HCT116 (cell line): Measurements from ENCODE around the gene SCARF1. TPM values are rescaled to one million over a fixed set of nuclear protein-coding genes. Genes with fewer than 3 reads are reported as not detected.
A peak's percentile ranks its signal among the peaks of the same experiment; 100 is the strongest.

Experiments used
- ATAC-seq: fragments of 200-7000 bp; cut with Tn5 transposase; 2 replicates; pipeline ENCODE4 v1.9.1; 2020; ENCODE audit warnings: mild to moderate bottlenecking, moderate library complexity
- BruUV-seq: library from RNA; stranded (reverse); fragments of 400-500 nt; replicated peaks from 2 replicates; lab custom pipeline; 2021; lab: Mats Ljungman, UMichigan
- CTCF ChIA-PET: fragments of 300-600 bp; sonication (Branson Sonifier 250); formaldehyde crosslinking; loops from one replicate; lab custom pipeline; 2021; ENCODE audit warnings: antibody characterized with exemption; lab: Charles Lee
- POLR2A ChIA-PET: fragments of 300-600, 350-600 bp; sonication (Branson Sonifier 250); formaldehyde crosslinking; loops from one replicate; lab custom pipeline; 2021; ENCODE audit warnings: antibody characterized with exemption; lab: Charles Lee
- RAD21 ChIA-PET, 2 experiments: fragments of 300-600 bp; sonication (Branson Sonifier 250); formaldehyde crosslinking; loops; one replicate each; lab custom pipeline; 2023; ENCODE audit warnings: low total read pairs in 2 of 2; ENCODE audit not compliant: uncharacterized antibody in 2 of 2, unreplicated experiment in 2 of 2, low non-redundant PET in 1 of 2; lab: Charles Lee
- DNase-seq: peaks from one replicate; pipeline ENCODE4 v3.0.0-alpha.2; 2010; ENCODE audit warnings: low read depth, low spot score
- H2AFZ ChIP-seq: fragments of 200-600 bp; shearing (Covaris generic), sonication (generic); 2 replicates; pipeline ENCODE4 v1.6.1; 2017; ENCODE audit warnings: low read depth, mixed run types, mixed read lengths, antibody characterized with exemption, low read length; ENCODE audit not compliant: poor library complexity, severe bottlenecking
- H3K27ac ChIP-seq: 2 replicates; pipeline ENCODE4 v1.5.1; 2012; ENCODE audit warnings: low read depth, low read length
- H3K27me3 ChIP-seq: fragments of 200-600 bp; sonication (generic); 2 replicates; pipeline ENCODE4 v1.6.1; 2016; ENCODE audit warnings: mixed run types, low read length, mixed read lengths; ENCODE audit not compliant: insufficient read depth
- H3K36me3 ChIP-seq, 2 experiments: fragments of 200-500 bp in 1 of 2; fragments of 200-600 bp in 1 of 2; sonication (Bioruptor generic) in 1 of 2; sonication (generic) in 1 of 2; 2 replicates each; pipeline versions ENCODE4 v1.5.1 to v1.6.1; 2014 to 2016; ENCODE audit warnings: low read length in 2 of 2, inconsistent platforms in 1 of 2, mixed read lengths in 1 of 2, mixed run types in 1 of 2; ENCODE audit not compliant: insufficient read depth in 2 of 2, control insufficient read depth in 1 of 2
- H3K4me1 ChIP-seq, 2 experiments: fragments of 200-600 bp in 1 of 2; sonication (generic) in 1 of 2; 2 replicates each; pipeline versions ENCODE4 v1.5.1 to v1.6.1; 2012 to 2017; ENCODE audit warnings: low read length in 2 of 2, inconsistent platforms in 1 of 2, mild to moderate bottlenecking in 1 of 2, mixed read lengths in 1 of 2, mixed run types in 1 of 2, moderate library complexity in 1 of 2; ENCODE audit not compliant: insufficient read depth in 2 of 2, control insufficient read depth in 1 of 2
- H3K4me2 ChIP-seq: fragments of 200-600 bp; sonication (generic); 2 replicates; pipeline ENCODE4 v1.6.1; 2017; ENCODE audit warnings: mixed run types, low read length, mixed read lengths
- H3K4me3 ChIP-seq, 2 experiments: fragments of 200-600 bp in 1 of 2; sonication (generic) in 1 of 2; replicated peaks in 1 of 2; 2 replicates each; pipeline ENCODE4 v1.5.1; 2011 to 2016; ENCODE audit warnings: low read length in 2 of 2, control low read depth in 1 of 2, low read depth in 1 of 2, mild to moderate bottlenecking in 1 of 2, mixed read lengths in 1 of 2, mixed run types in 1 of 2
- H3K79me2 ChIP-seq: fragments of 200-600 bp; sonication (generic); 2 replicates; pipeline ENCODE4 v1.6.1; 2017; ENCODE audit warnings: mild to moderate bottlenecking, mixed run types, low read length, moderate library complexity, mixed read lengths; ENCODE audit not compliant: insufficient read depth
- H3K9ac ChIP-seq: fragments of 200-600 bp; sonication (generic); 2 replicates; pipeline ENCODE4 v1.6.1; 2016; ENCODE audit warnings: low read length, mixed read lengths
- H3K9me2 ChIP-seq: fragments of 200-600 bp; sonication (generic), shearing (Covaris generic); 2 replicates; pipeline ENCODE4 v1.6.1; 2017; ENCODE audit warnings: mixed run types, mild to moderate bottlenecking, moderate library complexity; ENCODE audit not compliant: insufficient read depth
- H3K9me3 ChIP-seq, 2 experiments: fragments of 200-500 bp in 1 of 2; fragments of 200-600 bp in 1 of 2; sonication (Bioruptor generic) in 1 of 2; sonication (generic) in 1 of 2; 2 replicates each; pipeline ENCODE4 v1.6.1; 2014 to 2017; ENCODE audit warnings: low read length in 2 of 2, mixed read lengths in 2 of 2, inconsistent platforms in 1 of 2, low read depth in 1 of 2, mild to moderate bottlenecking in 1 of 2, mixed run types in 1 of 2, moderate library complexity in 1 of 2; ENCODE audit not compliant: control insufficient read depth in 1 of 2, insufficient read depth in 1 of 2
- H4K20me1 ChIP-seq: fragments of 200-600 bp; sonication (generic), shearing (Covaris generic); 2 replicates; pipeline ENCODE4 v1.6.1; 2017; ENCODE audit warnings: mixed run types, mild to moderate bottlenecking, moderate library complexity; ENCODE audit not compliant: insufficient read depth
- CEBPB ChIP-seq: IDR thresholded peaks from 2 replicates; pipeline ENCODE4 v1.6.1; 2012; ENCODE audit warnings: low read depth
- EZH2 ChIP-seq: fragments of 200-600 bp; sonication (generic); IDR thresholded peaks from 2 replicates; pipeline ENCODE4 v1.6.1; 2017; ENCODE audit warnings: antibody characterized with exemption, mixed run types
- EZH2phosphoT487 ChIP-seq: fragments of 200-600 bp; IDR thresholded peaks from 2 replicates; pipeline ENCODE4 v1.6.1; 2018; ENCODE audit warnings: antibody characterized with exemption, borderline replicate concordance
- JUND ChIP-seq: IDR thresholded peaks from 2 replicates; pipeline ENCODE4 v1.6.1; 2012
- POLR2A ChIP-seq: IDR thresholded peaks from 2 replicates; pipeline ENCODE4 v1.7.0; 2011; ENCODE audit warnings: borderline replicate concordance; ENCODE audit not compliant: insufficient read depth, insufficient read length; ENCODE audit errors: extremely low read depth
- SIN3A ChIP-seq: IDR thresholded peaks from 2 replicates; pipeline ENCODE4 v1.6.1; 2012; ENCODE audit warnings: low read depth
- SRF ChIP-seq: IDR thresholded peaks from 2 replicates; pipeline ENCODE4 v1.6.1; 2012; ENCODE audit warnings: low read depth
- TCF7L2 ChIP-seq: IDR thresholded peaks from 2 replicates; pipeline ENCODE4 v1.7.0; 2011; ENCODE audit warnings: borderline replicate concordance, inconsistent platforms; ENCODE audit not compliant: insufficient read depth, insufficient read length; ENCODE audit errors: extremely low read depth
- ZNF274 ChIP-seq: fragments of 200-500 bp; sonication (Bioruptor generic); IDR thresholded peaks from 2 replicates; pipeline ENCODE4 v1.6.1; 2014; ENCODE audit warnings: mild to moderate bottlenecking, low read depth, low read length, inconsistent platforms
- intact Hi-C: fragments of 100-400 bp; cut with micrococcal nuclease; formaldehyde crosslinking; loops from 2 replicates; pipeline ENCODE4 v1.10.0; 2022
- total RNA-seq: library from RNA; stranded (reverse); gene quantifications from one replicate; pipeline ENCODE4 v1.2.1, GENCODE V29; 2021; ENCODE audit not compliant: unreplicated experiment
- TF ChIP-seq, protein P1 (sequence below): IDR thresholded peaks from 2 replicates; pipeline ENCODE4 v1.6.1; 2012; ENCODE audit warnings: low read depth
- TF ChIP-seq, protein P2 (sequence below): IDR thresholded peaks from 2 replicates; pipeline ENCODE4 v1.6.1; 2011; ENCODE audit warnings: mild to moderate bottlenecking, low read length, moderate library complexity; ENCODE audit not compliant: insufficient replicate concordance; ENCODE audit errors: extremely low read depth
- TF ChIP-seq, protein P3 (sequence below): IDR thresholded peaks from 2 replicates; pipeline ENCODE4 v1.6.1; 2012

The SCARF1 gene
- total RNA-seq, 1 experiment from 2014 or later: 2.2 TPM

DNA sequence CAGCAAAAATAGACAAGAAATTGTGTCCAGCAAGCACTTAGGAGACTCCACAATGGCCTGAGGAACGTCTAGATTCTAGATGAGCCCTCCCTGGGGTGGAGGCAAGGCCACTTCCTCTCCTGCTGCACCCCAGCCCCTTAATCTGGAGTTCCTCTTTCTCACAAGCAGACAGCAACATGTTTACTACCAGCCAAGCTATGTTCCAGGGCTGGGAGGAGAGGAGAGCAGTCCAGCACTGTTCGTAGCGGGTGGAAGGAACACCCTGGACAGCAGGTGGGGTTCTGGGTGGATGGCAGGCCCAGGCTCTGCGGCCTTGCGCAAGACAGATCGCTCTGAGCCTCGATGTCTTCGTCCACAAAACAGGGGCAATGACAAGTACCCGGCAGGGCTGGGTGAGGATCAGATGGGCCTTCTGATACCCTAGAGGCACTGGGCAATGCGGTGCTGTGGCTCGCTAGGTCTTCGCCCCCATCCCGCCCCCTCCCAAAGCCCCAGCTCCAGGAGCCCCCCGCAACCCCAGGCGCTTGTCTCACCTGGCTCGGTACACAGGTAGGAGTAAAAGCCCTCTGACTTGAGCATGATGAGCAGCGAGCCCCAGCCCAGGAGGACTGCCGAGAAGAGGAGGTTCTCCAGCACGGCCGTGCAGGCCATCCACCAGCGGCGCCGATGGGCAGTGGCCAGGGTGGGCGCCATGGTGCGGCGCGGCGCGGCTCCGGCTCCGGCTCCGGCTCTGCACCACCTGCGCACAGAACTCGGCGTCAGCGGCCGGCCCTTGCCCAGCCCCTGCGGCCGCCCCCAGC is 18.1 kb downstream of the SCARF1 start:
- Histone ChIP-seq H3K79me2 (no peaks in the 10 kb centered on the region), H3K27me3 (no peaks in the 10 kb centered on the region), H3K9me2 (no peaks in the 10 kb centered on the region), H2AFZ (no peak overlapping the region), H3K4me3 (peak overlapping the region; percentile 85 to 93), H3K4me1 (peaks cover 13 to 41% of the 10 kb centered on the region in 2 experiments), H4K20me1 (no peaks in the 10 kb centered on the region), H3K9ac (peak overlapping the region; percentile 92), H3K36me3 (no peaks in the 10 kb centered on the region), H3K9me3 (no peaks in the 10 kb centered on the region), H3K4me2 (peak overlapping the region; percentile 100), H3K27ac (peak overlapping the region; percentile 65; the same call in 1 of the 2 replicates)
- TF ChIP-seq SIN3A (no peak), EZH2phosphoT487 (no peak), POLR2A (no peak), CEBPB (no peak), ZNF274 (no peak), JUND (no peak), EZH2 (no peak)
- ChIA-PET CTCF (interaction anchor here (1.1 to 3.6 kb wide), 4 partner anchors 9 to 53 kb away, joined by 7 to 113 read pairs (median 22); partner anchors contain the start of gene RILP), RAD21 (interaction anchor here in 1 of 2 experiments (1.5 kb wide), 1 partner anchor 53 kb away, joined by 3 read pairs; no protein-coding TSS in a partner anchor), POLR2A (interaction anchor here (1.0 to 3.8 kb wide), 4 partner anchors 9 to 165 kb away, joined by 3 to 16 read pairs (median 6); no protein-coding TSS in a partner anchor)
- no peak for DNase-seq
- intact Hi-C loops: no loop called here
- BruUV-seq: no TSS peak
- peak; percentile 1; the same call in 1 of the 2 replicates for ATAC-seq

DNA sequence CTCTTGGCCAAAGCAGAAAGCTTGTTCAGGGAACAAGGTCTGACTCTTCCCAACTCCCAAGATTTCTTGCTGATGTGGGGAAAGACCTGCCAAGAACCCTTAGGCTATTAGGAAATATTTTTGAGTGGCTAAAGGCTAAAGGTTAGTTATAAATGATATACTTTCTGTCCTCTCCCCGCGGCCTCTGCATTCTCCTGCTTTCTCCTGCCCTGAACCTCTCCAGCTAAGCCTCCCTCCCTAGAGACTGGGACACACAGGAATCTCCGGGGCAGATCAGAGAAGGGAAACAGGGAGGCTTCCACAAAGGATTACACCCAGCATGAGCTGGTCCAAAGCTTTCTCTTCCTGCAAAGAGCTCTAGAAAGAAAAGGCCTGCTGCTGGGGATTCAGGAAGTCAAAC is 19.2 kb downstream of the SCARF1 start:
- POLR2A ChIA-PET: no interaction called here
- intact Hi-C loops: no loop called here
- no peaks in the 10 kb centered on the region for H4K20me1 ChIP-seq
- H2AFZ ChIP-seq: no peak overlapping the region
- H3K9me2 ChIP-seq: no peaks in the 10 kb centered on the region
- CTCF ChIA-PET: interaction anchor here (0.8 to 1.1 kb wide), 2 partner anchors 8 to 51 kb away, joined by 3 to 7 read pairs; no protein-coding TSS in a partner anchor
- no peak overlapping the region for H3K27ac ChIP-seq
- H3K27me3 ChIP-seq: no peaks in the 10 kb centered on the region
- no peak overlapping the region for H3K4me3 ChIP-seq
- DNase-seq (no peak), ATAC-seq (no peak)
- H3K36me3 ChIP-seq: no peaks in the 10 kb centered on the region
- no peak overlapping the region for H3K4me2 ChIP-seq
- no peaks in the 10 kb centered on the region for H3K9me3 ChIP-seq
- RAD21 ChIA-PET: interaction anchor here in 1 of 2 experiments (0.6 to 1.5 kb wide), 2 partner anchors 52 to 110 kb away, joined by 3 to 4 read pairs; partner anchors contain the start of gene INPP5K
- H3K79me2 ChIP-seq: no peaks in the 10 kb centered on the region
- peaks cover 13 to 42% of the 10 kb centered on the region in 2 experiments for H3K4me1 ChIP-seq
- H3K9ac ChIP-seq: no peak overlapping the region
- no TSS peak for BruUV-seq
- TF ChIP-seq EZH2phosphoT487 (no peak), SRF (no peak), POLR2A (no peak), CEBPB (no peak), TCF7L2 (no peak)
- TF ChIP-seq, protein P1, sequence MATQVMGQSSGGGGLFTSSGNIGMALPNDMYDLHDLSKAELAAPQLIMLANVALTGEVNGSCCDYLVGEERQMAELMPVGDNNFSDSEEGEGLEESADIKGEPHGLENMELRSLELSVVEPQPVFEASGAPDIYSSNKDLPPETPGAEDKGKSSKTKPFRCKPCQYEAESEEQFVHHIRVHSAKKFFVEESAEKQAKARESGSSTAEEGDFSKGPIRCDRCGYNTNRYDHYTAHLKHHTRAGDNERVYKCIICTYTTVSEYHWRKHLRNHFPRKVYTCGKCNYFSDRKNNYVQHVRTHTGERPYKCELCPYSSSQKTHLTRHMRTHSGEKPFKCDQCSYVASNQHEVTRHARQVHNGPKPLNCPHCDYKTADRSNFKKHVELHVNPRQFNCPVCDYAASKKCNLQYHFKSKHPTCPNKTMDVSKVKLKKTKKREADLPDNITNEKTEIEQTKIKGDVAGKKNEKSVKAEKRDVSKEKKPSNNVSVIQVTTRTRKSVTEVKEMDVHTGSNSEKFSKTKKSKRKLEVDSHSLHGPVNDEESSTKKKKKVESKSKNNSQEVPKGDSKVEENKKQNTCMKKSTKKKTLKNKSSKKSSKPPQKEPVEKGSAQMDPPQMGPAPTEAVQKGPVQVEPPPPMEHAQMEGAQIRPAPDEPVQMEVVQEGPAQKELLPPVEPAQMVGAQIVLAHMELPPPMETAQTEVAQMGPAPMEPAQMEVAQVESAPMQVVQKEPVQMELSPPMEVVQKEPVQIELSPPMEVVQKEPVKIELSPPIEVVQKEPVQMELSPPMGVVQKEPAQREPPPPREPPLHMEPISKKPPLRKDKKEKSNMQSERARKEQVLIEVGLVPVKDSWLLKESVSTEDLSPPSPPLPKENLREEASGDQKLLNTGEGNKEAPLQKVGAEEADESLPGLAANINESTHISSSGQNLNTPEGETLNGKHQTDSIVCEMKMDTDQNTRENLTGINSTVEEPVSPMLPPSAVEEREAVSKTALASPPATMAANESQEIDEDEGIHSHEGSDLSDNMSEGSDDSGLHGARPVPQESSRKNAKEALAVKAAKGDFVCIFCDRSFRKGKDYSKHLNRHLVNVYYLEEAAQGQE: no peak
- TF ChIP-seq, protein P2, sequence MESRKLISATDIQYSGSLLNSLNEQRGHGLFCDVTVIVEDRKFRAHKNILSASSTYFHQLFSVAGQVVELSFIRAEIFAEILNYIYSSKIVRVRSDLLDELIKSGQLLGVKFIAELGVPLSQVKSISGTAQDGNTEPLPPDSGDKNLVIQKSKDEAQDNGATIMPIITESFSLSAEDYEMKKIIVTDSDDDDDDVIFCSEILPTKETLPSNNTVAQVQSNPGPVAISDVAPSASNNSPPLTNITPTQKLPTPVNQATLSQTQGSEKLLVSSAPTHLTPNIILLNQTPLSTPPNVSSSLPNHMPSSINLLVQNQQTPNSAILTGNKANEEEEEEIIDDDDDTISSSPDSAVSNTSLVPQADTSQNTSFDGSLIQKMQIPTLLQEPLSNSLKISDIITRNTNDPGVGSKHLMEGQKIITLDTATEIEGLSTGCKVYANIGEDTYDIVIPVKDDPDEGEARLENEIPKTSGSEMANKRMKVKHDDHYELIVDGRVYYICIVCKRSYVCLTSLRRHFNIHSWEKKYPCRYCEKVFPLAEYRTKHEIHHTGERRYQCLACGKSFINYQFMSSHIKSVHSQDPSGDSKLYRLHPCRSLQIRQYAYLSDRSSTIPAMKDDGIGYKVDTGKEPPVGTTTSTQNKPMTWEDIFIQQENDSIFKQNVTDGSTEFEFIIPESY: no peak
- TF ChIP-seq, protein P3, sequence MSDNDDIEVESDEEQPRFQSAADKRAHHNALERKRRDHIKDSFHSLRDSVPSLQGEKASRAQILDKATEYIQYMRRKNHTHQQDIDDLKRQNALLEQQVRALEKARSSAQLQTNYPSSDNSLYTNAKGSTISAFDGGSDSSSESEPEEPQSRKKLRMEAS: no peak
